CD4-positive, alpha-beta T cell treated with Interleukin-2 at 100 ng/mL for 4 hours (primary cell): ENCODE data around the gene NLRC3.
"Not testable (repeated sequence)": the region's sequence is repeated elsewhere in the genome, so short reads cannot be mapped to it uniquely, and the experiment has no call there.

Experiments
- DNase-seq: peaks from one replicate; pipeline ENCODE4 v3.0.0-alpha.2; 2020; ENCODE audit warnings: low spot score

The NLRC3 gene

DNA sequence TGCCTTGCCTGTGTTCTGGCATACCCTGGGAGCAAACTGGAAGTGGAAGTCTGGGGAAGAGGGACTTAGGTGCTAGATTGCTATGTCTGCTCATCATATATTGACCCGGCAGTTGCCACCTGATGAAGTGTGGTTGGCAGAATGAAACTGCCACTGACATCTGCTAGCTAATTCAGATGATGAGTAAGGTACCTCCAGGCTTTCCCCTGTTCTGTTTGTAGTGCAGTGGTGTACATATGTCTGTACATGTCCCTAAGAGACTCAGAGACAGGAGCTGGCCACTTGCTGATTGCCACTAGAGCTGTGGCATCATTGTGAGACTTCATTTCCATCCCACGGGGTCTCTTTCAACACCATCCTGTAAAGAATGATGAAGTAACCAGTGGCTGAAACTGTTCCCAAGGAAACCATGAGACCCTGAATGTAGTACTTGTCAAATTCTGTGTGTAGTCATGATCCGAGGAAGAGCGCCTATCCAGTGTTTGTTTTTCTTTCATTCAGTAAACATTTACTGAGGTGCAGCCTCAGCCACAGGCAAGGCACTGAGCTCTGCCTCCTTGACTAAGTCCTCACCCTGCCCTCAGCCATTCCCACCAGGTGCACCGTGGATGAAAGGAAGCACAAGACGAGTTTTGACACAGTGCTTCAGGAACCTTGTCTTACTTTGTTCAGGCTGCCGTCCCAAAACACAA lies 63.2 kb downstream of the NLRC3 start:
- no peak for DNase-seq

DNA sequence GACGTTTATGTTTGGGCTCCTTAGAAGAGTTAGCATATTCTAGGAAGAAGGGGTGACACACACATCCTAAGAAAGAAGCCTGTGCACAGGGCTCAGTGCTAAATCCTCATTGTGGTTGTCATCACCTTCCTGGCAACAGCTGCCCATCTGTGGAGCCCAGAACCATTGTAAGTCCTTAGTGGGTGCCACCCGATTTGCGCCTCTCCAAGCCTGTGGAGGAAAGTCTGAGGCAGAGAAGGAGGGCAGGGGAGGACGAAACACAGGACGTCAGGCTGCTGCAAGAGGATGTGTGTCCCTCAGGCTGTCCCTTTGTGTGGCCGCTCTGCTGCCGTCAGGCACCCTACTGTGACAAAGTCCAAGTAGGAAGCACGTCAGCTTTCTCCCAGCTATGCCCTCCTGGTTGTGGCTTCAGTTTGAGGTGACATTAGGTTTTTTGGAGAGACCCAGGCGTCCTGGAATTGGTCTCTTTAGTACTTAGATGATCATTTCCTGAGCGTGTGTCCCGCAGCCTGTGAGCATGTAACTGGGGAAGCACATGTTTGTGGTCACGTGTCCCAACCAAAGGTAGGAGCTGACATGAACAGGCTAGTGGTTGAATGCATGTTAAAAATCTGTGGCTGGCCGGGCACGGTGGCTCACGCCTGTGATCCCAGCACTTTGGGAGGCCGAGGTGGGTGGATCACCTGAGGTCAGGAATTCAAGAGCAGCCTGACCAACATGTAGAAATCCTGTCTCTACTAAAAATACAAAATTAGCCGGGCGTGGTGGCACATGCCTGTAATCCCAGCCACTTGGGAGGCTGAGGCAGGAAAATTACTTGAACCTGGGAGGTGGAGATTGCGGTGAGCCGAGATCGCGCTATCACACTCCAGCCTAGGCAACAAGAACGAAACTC lies 65.7 kb downstream of the NLRC3 start:
- peak; percentile 42 for DNase-seq

DNA sequence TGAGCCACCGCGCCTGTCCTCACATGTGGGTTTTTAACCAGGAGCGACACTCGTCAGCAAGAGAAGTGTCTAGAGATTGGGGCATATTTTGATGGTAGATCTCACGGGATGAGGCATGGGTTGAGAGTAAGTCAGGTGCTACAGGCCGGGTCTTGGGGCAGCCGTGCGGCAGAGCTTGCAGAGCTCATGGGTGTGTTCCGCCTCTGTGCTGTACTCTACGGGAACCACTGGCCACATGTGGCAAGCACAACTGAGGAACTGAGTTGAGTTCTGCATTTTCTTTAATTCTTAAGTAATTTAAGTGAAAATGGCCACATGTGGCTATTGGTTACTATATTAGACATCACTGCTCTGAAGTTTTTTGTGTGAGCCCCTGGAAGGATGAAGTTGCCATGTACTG lies 66.8 kb downstream of the NLRC3 start:
- DNase-seq = no peak

DNA sequence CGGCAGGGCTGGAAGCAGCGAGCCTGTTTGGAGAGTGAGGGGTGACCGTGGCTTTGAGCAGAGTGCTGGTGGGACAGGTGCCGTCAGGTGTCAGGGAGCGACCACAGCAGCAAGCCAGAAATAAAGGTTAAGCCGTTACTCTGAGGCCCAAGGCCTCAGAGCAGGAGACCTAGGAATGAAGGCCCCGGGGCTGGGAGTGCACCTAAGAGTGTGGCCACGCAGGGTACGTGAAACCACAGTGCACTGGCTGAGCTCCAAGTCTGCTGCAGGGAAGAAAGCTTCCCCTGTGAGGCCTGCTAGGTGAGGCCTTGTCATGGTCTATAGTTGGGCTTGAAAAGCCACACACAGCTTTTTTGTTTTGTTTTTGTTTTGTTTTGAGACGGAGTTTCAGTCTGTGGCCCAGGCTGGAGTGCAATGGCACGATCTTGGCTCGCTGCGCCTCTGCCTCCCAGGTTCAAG lies 67.7 kb downstream of the NLRC3 start:
- DNase-seq = peak; percentile 86

DNA sequence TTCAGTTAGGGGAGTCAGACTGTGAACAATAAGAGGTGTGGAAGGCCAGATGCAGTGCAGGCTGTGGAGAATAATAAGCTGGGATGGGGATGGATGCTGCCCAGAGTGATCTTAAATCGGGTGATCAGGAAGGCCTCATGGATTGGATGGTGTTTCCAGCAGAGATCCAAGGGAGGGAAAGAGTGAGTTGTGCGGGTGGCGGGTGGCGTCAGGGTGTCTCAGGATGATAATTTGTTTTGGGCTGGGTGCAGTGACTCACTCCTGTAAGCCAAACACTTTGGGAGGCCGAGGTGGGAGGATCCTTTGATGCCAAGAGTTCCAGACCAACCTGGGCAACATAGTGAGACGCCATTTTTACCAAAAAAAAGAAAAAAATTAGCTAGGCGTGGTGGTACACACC lies 68.5 kb downstream of the NLRC3 start:
- DNase-seq = peak; percentile 32

DNA sequence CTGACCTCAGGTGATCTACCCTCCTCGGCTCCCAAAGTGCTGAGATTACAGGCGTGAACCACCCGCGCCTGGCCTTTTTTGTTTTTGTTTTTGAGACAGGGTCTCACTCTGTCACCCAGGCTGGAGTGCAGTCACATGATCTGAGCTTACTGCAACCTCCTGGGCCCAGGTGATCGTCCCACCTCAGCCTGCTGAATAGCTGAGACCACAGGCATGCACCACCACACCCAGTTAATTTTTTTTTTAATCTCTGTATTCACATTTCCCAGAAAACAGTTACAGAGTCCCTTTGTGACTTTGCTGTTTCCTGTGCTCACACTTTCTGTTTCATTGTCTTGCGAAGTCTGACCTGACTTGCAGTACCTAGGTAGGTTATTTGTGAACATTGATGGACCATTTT lies 73.7 kb downstream of the NLRC3 start:
- peak; percentile 87 for DNase-seq

DNA sequence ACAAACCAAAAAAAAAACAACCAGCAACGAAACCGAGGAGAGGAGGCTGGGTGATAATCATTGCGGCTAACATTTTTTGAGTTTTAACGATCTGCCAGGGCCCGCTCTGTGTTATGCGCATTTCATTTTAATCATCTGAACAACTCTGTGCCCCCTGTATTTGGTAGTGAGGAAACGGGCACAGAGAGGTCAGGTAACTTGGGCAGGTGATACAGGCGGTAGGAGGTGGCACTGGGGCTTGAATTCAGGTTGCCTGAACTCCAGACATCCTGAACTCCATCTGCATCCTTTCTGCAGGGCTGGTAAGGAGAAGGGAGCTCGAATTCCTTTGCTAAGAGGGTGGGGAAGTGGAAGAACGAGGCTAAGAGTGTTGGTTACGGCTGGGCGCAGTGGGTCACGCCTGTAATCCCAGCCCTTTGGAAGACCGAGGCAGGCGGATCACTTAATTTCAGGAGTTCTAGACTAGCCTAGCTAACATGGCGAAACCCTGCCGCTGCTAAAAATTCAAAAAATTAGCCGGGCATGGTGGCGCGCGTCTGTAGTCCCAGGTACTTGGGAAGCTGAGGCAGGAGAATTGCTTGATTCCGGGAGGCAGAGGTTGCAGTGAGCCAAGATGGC lies 75.3 kb downstream of the NLRC3 start:
- no peak for DNase-seq

DNA sequence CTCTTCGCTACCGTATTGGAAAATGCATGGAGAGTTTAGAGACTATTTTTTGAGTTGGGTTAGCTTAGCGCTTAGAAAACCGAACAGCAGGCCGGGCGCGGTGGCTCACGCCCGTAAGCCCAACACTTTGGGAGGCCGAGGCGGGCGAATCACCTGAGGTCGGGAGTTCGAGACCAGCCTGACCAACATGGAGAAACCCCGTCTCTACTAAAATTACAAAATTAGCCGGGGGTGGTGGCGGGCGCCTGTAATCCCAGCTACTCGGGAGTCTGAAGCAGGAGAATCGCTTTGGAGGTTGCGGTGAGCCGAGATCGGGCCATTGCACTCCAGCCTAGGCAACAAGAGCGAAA lies 75.8 kb downstream of the NLRC3 start:
- not testable (repeated sequence) for DNase-seq

DNA sequence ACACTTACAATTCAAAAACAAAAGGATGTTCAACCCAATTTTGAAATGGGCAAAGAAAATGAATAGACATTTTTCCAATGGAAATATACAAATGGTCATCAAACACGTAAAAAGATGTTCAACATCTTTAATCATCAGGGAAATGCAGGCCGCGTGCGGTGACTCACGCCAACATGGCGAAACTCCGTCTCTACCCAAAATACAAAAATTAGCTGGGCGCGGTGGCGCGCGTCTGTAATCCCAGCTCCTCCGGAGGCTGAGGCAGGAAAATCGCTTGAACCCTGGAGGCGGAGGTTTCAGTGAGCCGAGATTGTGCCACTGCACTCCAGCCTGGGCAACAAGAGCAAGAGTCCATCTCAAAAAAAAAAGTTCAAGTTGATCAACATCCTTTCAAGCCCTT lies 78.2 kb downstream of the NLRC3 start:
- DNase-seq = no peak

DNA sequence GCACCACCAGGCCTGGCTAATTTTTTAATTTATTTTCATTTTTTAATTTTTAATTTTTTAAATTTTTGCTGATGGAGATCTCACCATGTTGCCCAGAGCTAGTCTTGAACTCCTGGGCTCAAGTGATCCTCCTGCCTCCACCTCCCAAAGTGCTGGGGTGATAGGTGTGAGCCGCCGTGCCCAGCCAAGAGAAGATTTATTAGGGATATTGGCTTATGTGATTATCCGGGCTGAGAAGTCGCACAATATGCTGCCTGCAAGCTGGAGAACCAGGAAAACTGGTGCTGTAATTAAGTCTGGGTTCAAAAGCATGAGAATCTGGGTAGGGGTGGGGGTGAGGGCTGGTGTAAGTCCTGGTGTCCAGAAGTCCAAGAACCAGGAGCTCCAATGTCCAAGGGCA lies 79.4 kb downstream of the NLRC3 start:
- DNase-seq = no peak

DNA sequence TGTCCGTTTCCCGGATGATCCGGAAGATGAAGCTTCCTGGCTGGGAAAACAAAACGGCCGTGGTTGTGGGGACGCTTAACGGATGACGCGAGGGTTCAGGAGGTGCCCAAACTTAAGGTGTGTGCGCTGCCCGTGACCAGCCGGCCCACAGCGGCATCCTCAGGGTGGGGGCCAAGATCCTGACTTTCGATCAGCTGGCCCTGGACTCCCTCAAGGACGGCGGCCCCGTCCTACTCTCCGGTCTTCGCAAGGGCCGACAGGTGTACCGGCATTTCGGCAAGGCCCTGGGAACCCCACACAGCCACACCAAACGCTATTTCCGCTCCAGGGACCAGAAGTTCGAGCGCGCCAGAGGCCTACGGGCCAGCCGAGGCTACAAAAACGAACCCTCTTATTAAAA lies 80.8 kb downstream of the NLRC3 start:
- no peak for DNase-seq

DNA sequence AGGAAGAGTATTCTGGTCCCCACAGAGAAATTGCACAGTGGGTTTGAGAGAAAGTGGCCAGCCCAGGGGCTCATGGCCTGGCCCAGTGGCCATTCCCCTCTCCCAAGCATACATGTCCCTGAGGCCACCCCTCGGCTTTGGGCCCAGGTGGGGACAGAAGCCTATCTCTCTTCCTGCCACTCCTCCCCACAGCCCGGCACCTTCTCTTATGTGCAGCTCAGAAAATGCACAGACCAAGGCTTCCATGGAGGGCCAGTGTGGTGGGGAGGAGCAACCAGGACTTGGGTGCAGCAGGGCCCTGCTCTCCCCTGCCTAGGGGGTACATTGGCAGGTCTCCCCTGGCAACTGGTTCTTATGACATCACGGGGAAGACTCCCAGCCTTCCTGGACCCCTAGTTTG lies 82.0 kb downstream of the NLRC3 start, which contains the start of gene C16orf90:
Gene C16orf90 (minus strand): TSS at position 314 of the 400 bp plus-strand sequence. CDS start 68 bp downstream, at position 246.
- no peak for DNase-seq

DNA sequence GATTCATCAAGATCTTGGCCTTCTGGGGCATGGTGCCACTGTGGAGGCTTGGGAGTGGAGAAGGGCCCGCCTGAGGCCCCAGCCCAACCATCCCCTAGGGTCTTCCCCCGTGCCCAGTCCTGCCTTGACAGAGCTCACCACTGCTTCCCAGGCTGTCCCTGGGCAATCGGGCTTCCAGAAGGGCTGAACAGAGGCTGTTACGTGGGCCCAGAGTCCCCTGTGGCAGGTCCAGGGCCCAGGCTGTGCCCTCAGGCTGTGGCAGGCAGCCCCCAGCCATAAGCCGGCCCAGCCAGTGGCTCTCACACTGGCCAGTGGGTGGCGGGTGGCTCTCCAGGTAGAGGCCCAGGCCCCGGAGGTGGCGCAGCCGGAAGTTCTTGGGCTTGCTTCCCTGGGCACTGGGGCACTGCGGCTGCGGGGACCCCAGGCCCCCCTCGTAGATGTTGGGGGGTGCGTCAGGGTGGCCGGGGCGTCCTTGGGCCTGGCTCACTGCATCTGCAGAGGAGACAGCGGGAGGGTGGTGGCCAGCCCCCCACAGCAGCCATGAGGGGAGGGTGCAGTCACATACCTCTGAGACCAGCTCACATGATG lies 82.7 kb downstream of the NLRC3 start:
- DNase-seq = no peak

DNA sequence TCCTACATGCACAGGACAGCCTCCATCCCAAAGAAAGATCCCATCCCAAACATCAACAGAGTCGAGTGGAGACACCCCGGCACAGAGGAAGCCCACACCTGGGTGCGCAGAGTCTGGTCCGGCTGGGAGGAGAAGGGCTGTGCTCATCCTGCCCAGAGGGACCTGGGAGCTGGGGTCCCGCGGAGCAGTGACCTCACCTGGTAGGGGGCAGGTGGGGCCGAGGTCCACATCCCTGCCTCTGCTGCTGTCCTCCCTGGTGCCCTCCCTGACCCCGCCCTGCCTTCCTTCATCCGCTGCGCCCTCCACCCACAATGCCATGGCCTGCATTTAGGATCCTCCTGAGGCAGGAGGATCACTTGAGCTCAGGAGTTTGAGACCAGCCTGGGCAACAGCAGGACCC lies 84.8 kb downstream of the NLRC3 start:
- no peak for DNase-seq

DNA sequence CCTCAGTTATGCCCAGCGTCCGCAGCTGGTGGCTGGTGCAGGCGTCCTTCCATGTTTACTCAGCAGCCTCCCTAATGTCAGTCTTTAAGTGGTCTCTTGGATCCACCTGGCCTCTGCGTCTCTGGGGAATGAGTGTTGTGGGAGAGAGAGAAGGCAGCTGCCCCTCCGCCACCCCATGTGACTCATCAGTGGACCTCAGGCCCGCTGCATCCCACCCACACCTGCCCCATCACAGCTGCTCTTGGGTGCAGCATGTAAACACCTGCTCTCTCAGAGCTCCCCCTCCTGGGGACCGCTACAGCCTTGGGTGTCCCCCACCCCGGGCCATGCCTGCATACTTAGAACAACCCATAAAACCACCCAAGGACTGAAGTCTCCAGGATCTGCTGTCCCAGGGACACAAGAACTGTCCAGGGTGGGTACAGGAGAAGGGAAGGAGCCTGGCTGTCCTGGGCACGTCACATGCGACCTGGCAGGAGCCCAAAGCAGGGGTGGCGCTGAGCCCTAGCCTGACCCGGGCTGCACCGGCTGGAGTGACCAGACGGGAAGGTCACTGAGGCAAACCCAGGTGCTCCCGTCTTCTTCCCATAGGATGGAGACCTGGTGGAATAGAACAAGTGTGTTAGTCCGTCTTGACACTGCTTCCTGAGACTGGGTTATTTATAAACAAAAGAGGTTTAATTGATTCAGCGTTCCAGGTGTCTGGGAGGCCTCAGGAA lies 86.1 kb downstream of the NLRC3 start:
- DNase-seq = no peak
